Renal cortical epithelial cell (primary cell): ENCODE data around the gene ASGR2. TPM values are rescaled to one million over a fixed set of nuclear protein-coding genes. Genes with fewer than 3 reads are reported as not detected.
"Not testable (repeated sequence)": the region's sequence is repeated elsewhere in the genome, so short reads cannot be mapped to it uniquely, and the experiment has no call there.

Source experiments
- DNase-seq: peaks from one replicate; pipeline ENCODE4 v3.0.0-alpha.2; 2011; ENCODE audit warnings: low read depth
- total RNA-seq: library from RNA; depleted of rRNA; stranded (reverse); fragments of >200 nt; gene quantifications from 2 replicates; pipeline ENCODE4 v1.2.3, GENCODE V29; 2014

ASGR2 gene
- total RNA-seq, 1 donor from 2014 or later: not detected

- no peak for DNase-seq
Observed at GRCh38 chr17:7124923-7125322, 10.3 kb upstream of the ASGR2 start.

- DNase-seq: no peak
Observed at GRCh38 chr17:7123844-7124243, 9.2 kb upstream of the ASGR2 start.

DNA sequence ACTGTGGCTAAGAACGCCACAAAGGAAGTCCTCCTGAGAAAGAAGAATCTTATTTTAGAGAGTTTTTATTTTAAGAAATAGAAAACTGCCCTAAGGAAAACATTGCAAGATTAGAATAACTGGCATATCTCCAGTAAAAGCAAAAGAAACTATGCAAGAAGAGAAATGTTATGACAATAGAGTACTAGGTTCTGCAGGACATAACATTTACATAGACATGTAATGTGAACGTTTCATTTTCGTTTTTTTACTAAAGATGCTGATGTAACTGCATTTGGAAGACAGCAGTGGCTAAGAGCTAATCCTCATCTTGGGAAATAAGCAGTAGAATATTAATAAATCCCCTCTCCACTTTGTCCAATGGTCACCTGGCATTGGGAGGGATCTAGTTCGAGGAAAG, 7.8 kb upstream of the ASGR2 start:
- DNase-seq: no peak

DNA sequence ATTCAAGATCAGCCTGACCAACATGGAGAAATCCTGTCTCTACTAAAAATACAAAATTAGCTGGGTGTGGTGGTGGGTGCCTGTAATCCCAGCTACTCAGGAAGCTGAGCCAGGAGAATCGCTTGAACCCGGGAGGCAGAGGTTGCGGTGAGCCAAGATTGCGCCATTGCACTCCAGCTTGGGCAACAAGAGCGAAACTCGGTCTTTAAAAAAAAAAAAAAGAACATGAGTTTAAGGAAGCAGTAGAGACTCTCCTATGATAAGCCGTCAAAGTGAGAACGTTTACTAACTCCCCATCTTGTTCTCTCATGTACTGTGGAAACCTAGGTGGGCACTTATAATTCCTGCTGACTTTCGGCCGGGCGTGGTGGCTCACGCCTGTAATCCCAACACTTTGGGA, 6.0 kb upstream of the ASGR2 start:
- not testable (repeated sequence) for DNase-seq

DNA sequence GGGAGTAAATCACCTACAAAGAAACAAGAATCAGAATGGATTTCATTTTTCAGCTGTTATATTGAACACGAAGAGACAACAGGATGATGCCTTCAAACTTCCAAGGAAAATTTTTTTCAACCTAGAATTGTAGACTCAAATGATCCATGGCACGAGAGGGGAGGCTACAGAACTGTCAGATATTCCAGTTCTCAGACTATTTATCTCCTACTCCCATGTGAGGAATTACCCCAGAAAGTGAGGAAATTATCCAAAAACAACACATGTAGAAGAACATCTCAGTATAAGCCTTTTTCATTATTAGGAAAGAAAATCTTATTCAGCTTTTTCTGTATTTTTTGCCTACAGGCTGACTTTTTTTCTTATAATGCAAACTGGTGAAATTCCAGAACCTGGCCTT, 5.5 kb upstream of the ASGR2 start:
- DNase-seq: no peak

- DNase-seq: no peak
Observed at GRCh38 chr17:7119314-7119713, 4.7 kb upstream of the ASGR2 start.

- DNase-seq: no peak
Observed at GRCh38 chr17:7114875-7115614, 423 bp upstream of the ASGR2 start.

DNA sequence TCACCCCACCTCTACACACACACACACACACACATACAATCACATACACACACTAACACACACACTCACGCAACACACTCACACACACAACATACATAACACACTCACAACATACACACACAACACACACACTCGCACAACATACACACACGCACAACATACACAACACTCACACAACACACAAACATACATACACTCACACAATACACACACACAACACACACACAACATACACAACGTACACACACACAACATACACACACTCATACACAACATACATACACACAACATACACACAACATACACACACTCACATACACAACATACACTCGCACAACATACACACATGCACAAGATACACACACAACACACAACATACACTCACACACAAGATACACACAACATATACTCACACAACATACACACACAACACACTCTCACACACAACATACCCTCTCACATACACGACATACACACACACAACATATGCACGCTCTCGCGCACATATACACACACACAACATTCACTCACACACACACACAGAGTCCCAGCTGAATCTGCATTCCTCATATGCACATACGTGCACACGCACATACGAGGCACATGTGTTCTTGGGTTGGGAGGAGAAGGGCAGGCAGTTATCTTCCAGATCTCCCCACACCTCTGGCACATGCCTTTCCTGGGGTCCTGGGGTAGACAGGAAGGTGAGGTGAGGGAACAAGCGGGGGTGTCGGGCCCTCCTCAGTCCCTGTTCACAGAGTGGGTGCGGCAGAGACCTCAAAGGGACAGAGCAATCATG, 1.1 kb downstream of the ASGR2 start:
- DNase-seq: no peak

- no peak for DNase-seq
Observed at GRCh38 chr17:7112510-7113108, 2.0 kb downstream of the ASGR2 start.

DNA sequence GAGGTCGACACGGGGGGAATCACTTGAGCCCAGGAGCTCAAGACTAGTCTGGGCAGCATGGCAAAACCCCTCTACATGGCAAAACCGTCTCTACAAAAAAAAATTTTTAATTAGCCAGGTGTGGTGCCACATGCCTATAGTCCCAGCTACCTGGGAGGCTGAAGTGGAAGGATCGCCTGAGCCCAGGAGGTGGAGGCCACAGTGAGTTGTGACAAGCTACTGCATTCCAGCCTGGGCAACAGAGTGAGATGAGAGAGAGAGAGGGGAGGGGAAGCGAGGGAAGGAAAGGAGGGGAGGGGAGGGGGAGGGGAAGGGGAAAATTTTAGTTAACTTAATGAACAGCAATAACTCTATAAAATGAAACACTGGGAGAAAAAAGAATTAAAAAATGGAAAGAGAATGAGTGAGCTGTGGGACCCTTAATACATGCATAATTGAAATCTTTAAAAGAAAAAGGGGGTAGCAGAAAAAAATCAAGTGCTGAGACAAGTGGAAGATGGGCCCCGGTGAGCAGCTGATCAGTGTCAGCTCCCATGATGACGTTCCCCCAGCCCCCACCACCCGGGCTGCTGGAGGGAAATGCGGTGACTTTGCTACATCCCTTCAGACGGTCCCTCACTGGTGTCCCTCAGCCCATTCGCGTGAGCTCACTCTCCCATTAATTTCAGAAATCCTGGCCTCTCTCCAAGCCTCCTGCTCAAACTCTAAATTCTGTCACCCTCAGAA, 2.7 kb downstream of the ASGR2 start:
- DNase-seq: no peak

- no peak for DNase-seq
Observed at GRCh38 chr17:7110617-7111306, 3.9 kb downstream of the ASGR2 start.

DNA sequence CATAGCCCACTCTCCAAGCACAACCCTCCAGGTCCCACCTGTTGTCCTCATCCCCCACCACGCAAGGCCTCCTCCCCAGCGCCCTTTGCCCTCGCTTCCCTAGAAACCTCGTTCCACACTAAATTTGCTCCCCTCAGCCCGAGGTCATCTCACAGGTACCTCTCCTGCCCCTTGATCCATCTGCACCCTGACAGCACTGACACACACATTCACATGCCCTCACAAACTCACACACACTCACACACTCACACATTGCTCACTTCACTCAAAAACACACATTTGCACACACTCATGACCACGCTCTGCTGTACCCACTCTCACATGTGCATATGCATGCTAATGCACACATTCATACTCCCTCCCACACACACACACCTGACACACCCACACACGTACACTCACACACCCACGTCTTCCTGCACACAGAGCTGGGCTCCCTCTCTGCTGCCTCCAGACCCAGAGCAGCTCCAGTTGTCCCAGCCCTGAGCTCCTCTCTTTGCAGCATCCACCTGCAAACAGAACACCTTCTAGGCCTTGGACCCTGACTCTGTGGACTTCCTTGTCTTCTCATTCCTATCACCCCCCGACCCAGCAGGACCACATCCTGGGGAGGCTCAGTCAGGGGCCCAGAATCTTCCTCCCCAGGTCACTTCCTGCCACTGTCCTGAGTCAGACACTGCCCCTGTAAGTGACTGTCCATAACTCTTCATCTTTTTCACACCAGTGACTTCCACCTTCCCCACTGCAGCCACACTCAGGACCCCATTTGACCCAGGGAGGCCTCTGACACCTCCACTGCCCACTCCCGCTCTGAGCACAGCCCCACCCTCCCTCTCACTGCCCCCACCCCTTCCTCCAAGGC, 4.9 kb downstream of the ASGR2 start:
- no peak for DNase-seq

DNA sequence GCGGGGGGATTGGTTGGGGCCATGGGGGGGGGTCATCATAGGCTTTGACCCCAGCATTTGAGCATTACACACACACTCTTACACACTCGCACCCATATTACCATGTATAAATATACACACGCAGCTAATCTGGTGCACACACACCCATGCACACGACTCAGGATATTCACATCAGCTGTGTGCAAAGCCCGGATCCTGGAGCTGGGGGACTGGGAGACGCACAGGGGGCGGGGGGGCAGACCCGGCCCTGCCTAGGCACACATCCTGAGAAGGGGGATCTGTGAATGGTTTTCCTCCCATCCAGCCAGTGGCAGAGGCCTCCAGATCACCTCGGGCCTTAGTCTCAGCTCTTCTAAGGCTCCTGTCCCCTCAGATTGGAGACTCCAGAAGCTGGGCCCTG, 5.6 kb downstream of the ASGR2 start:
- no peak for DNase-seq

DNA sequence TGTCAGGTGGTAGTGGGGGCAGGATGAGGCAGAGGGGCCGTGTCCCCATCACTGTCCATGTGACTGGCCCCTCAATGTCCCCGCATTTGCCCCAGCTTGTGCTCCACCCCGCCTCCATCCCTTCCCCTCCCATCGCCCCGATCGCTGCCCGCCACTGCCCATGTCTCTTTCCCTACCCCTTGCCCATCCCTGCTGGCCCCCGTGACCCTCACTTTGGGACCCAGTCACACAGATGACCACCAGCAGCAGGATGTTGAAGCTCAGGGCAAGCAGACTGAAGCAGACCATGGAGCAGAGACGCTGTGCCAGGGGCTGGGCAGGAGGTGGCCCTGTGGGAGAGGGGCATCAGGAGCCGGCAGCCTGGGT, 6.1 kb downstream of the ASGR2 start:
- DNase-seq: no peak

- DNase-seq: no peak
Observed at GRCh38 chr17:7107795-7108559, 6.6 kb downstream of the ASGR2 start.

GRCh38 chr17:7107012-7107754, 7.4 kb downstream of the ASGR2 start:
- DNase-seq: no peak

DNA sequence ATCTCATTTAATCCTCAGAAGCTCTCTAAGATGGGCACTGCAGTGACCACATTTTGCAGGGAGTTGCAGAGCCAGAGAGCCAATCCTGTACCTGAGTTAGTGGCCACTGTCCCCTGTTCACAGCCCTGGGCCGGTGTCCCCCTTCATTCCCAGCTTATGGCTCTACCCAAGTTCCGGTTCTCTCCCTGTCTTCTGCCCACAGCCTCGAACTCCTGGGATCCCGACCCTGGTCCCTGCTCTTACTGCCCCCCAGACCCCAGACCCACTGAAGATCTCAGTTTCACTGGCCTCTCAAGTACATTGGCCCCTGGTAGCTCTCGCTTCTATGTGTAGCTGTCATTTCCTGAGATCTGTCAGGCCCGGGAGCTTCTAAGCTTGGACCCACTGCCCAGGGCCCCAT, 12.2 kb downstream of the ASGR2 start:
- no peak for DNase-seq

GRCh38 chr17:7101531-7101930, 13.1 kb downstream of the ASGR2 start:
- DNase-seq: no peak
